Aorta (tissue), 5 donors: ENCODE results near the gene CHFR. TPM values are rescaled to one million over a fixed set of nuclear protein-coding genes. Genes with fewer than 3 reads are reported as not detected.
"Not testable (repeated sequence)": the region's sequence is repeated elsewhere in the genome, so short reads cannot be mapped to it uniquely, and the experiment has no call there.

ENCODE experiments used
- ATAC-seq: fragments of 200-7000 bp; cut with Tn5 transposase; one replicate; pipeline ENCODE4 v1.9.1; 2022; ENCODE audit warnings: moderate library complexity; ENCODE audit not compliant: low FRiP score
- DNase-seq, 2 donors: peaks; one replicate each; pipeline ENCODE4 v3.0.0-alpha.2; 2020
- H3K27ac ChIP-seq, 2 donors: one replicate each; pipeline ENCODE4 v1.5.1; 2013; ENCODE audit warnings: low read length in 2 of 2, mild to moderate bottlenecking in 2 of 2, moderate library complexity in 2 of 2, control low read depth in 1 of 2, inconsistent platforms in 1 of 2, low read depth in 1 of 2
- H3K27me3 ChIP-seq, 2 donors: one replicate each; pipeline ENCODE4 v1.6.1; 2013; ENCODE audit warnings: control low read depth in 1 of 2, low read length in 1 of 2, mild to moderate bottlenecking in 1 of 2, moderate library complexity in 1 of 2; ENCODE audit not compliant: insufficient read depth in 2 of 2, control insufficient read depth in 1 of 2
- H3K36me3 ChIP-seq, 2 donors: one replicate each; pipeline ENCODE4 v1.6.1; 2013; ENCODE audit warnings: control low read depth in 1 of 2, low read length in 1 of 2, mild to moderate bottlenecking in 1 of 2; ENCODE audit not compliant: insufficient read depth in 2 of 2, control insufficient read depth in 1 of 2
- H3K4me1 ChIP-seq, 2 donors: one replicate each; pipeline ENCODE4 v1.6.1; 2013; ENCODE audit warnings: low read length in 2 of 2, control low read depth in 1 of 2, mild to moderate bottlenecking in 1 of 2, moderate library complexity in 1 of 2; ENCODE audit not compliant: insufficient read depth in 2 of 2, control insufficient read depth in 1 of 2
- H3K4me3 ChIP-seq, 2 donors: one replicate each; pipeline ENCODE4 v1.5.1; 2013; ENCODE audit warnings: low read length in 2 of 2, control low read depth in 1 of 2, mild to moderate bottlenecking in 1 of 2
- H3K9me3 ChIP-seq: one replicate; pipeline ENCODE4 v1.6.1; 2013; ENCODE audit warnings: mild to moderate bottlenecking, low read length; ENCODE audit not compliant: control insufficient read depth
- WGBS, 2 donors: extraction: QIAGEN DNeasy Blood & Tissue Kit; methylation state at CpG; one replicate each; pipeline ENCODE4 v1.1.7; 2013; 5-methylcytosine and 5-hydroxymethylcytosine counted together
- intact Hi-C, 2 donors: fragments of 100-400 bp; cut with DNase I; formaldehyde crosslinking; loops; one replicate each; pipeline versions ENCODE4 v1.14.2 to v1.15.0; 2022
- polyA plus RNA-seq, 2 donors: library from polyadenylated mRNA; stranded (reverse); fragments of 200-250 nt; gene quantifications; one replicate each; pipeline ENCODE4 v1.2.3, GENCODE V29; 2013
- total RNA-seq, 2 donors: library from RNA; stranded (reverse); fragmentation: NEBNext Ultra II Directional; extraction: Animal tissue kit (Norgen Biotek cat#: 25700); gene quantifications; one replicate each; pipeline ENCODE4 v1.2.1, GENCODE V29; 2021
- donor health status: healthy with polysubstance abuse.
- donor health status: Bipolar disorder and iron deficiency.
- donor health status: DM: no; HTN: no; CAD: no.
- donor health status: DM: no; HTN: no; CAD: no.
- donor health status: DM: yes; HTN: yes; CAD: no.

The CHFR gene
- total and polyA plus RNA-seq, 4 donors = 9.1 to 58.7 (median 44.9) TPM

DNA sequence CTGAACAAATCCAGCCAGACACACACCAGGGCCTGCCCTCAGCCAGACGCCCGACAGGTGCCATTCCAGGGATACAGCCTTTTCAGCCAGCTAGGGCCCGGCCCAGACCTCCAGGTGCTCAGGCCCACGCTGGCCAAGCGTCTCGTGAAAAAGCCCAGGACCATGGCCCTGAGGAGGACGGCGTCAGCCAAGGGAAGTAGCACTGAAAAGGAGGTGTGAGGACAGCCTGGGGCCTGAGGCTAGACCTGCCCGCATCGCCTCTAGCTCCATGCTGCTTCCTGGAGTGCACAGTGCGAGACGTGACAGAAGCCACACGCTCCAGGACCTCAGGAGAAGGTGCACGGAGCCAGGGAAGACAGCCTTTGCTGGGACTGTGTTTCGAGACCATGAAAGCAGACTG, 88.6 kb downstream of the CHFR start:
- Histone ChIP-seq H3K36me3 (peaks cover 0 to 18% of the 10 kb centered on the region in 2 donors), H3K27me3 (no peaks in the 10 kb centered on the region), H3K4me1 (no peaks in the 10 kb centered on the region), H3K27ac (no peak overlapping the region), H3K9me3 (no peaks in the 10 kb centered on the region), H3K4me3 (no peak overlapping the region)
- 91 to 92% methylated on average over 15 of the region's 15 CpGs for WGBS, 2 donors
- intact Hi-C loops = no loop called here
- ATAC-seq (no peak), DNase-seq (no peak)

DNA sequence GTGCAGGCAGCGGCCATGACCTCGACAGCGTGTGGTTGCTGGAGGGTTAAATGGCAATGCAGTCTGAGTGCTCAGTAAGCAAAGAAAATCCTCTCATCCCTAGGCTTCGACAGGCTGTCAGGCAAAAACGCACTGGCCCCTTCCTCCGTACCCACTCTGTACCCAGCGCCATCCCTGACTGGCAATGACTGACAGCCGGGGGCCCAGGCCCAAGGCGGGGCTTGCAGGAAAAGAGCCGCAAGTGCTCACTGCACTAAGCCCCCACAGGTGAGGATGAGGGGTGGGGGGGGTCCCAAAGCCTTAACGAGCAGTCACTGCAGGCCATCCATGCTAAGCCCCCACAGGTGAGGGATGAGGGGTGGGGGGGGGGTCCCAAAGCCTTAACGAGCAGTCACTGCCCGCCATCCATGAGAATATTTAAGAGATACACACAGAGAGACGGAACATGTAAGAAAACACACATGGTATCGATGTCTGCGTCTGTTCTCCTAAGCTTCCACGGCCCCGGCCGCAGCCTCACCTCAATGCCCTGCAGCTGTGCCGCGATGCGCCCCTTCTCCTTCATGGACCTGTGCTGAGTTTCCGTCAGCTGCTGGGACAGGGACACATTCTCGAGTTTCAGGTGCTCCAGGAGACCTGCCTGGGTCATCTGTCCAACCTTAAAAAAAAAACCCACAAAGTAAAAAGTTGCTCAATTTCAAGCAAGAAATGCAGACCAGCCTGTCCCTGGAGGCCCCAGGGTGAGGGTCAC, 89.4 kb downstream of the CHFR start:
- Histone ChIP-seq H3K4me1 (no peaks in the 10 kb centered on the region), H3K36me3 (peaks cover 0 to 14% of the 10 kb centered on the region in 2 donors), H3K4me3 (no peak overlapping the region), H3K9me3 (no peaks in the 10 kb centered on the region), H3K27ac (no peak overlapping the region), H3K27me3 (no peaks in the 10 kb centered on the region)
- no peak for ATAC-seq
- intact Hi-C loops = no loop called here
- DNase-seq = no peak
- 91 to 92% methylated on average over 24 of the region's 24 CpGs for WGBS, 2 donors

DNA sequence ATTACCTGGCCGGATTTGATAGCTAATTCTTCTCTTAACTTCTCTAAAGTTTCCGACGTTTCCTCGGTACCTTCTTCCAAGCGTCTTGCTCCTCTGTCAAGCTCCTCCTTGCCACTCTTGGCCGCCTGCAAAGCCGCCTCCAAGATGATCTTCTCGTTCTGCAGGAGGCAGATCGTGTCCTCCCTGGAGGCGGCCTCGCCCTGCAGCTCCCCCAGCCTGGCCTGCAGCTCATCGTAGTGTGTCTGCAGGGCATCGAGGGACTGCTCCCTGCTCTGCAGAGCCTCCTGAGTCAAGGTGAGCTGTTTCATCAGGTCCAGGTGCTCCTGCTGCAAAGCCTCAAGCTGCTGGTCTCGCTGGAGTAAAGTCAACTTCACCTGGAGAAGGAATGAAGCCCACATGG, 91.6 kb downstream of the CHFR start:
- no peak for ATAC-seq
- Histone ChIP-seq H3K9me3 (no peaks in the 10 kb centered on the region), H3K36me3 (peaks cover 0 to 11% of the 10 kb centered on the region in 2 donors), H3K27me3 (no peaks in the 10 kb centered on the region), H3K27ac (no peak overlapping the region), H3K4me1 (no peaks in the 10 kb centered on the region), H3K4me3 (no peak overlapping the region)
- no peak for DNase-seq
- intact Hi-C loops = no loop called here
- 94 to 98% methylated on average over 14 of the region's 14 CpGs for WGBS, 2 donors

GRCh38 chr12:132791940-132792339, 95.5 kb downstream of the CHFR start:
- intact Hi-C loops, H3K36me3 ChIP-seq, ATAC-seq, H3K27ac ChIP-seq, H3K4me3 ChIP-seq, H3K4me1 ChIP-seq, DNase-seq, H3K9me3 ChIP-seq, H3K27me3 ChIP-seq: not testable (repeated sequence)
- 87 to 95% methylated on average over 2 of the region's 2 CpGs for WGBS, 2 donors

GRCh38 chr12:132789099-132789471, 98.3 kb downstream of the CHFR start:
- 95 to 96% methylated on average over 19 to 21 of the region's 21 CpGs for WGBS, 2 donors
- Histone ChIP-seq H3K36me3 (peaks cover 0 to 9% of the 10 kb centered on the region in 2 donors), H3K4me1 (no peaks in the 10 kb centered on the region), H3K27ac (no peak overlapping the region), H3K27me3 (no peaks in the 10 kb centered on the region), H3K9me3 (no peaks in the 10 kb centered on the region), H3K4me3 (no peak overlapping the region)
- no peak for ATAC-seq
- no peak for DNase-seq
- intact Hi-C loops = no loop called here

DNA sequence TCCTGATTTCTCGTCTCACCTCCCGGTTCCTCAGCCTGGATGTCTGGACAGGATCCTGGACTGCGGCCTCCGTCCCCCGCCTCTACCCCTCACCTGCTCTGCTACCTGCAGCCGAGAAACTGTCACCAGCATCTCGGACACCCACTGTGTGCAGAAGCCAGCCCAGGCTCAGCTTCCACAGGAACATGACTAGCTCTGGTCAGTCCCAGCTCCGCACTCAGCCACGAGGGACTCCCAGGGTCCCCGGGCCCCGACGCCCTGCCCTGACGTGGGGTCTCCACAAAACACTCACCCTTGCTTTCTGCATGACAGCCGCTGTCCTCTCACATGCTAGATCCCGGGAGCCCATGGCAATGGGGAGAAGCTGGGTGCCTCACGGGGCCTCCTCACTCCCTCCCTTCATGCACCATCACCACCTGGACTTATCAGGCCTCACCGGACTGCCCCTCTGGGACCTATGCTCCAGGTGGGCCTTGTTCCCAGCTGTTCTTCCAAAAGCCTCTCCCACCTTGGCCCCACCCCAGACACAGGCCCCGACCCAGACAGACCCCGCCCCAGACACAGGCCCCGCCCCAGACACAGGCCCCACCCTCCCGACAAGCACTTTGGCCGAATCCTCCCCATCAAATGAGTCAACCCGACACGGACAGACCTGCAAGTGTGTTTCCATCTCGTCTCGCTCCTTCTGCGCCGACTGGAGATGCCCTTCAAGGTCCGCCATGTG, 98.9 kb downstream of the CHFR start:
- intact Hi-C loops = no loop called here
- WGBS, 2 donors = 93 to 96% methylated on average over 28 to 29 of the region's 29 CpGs
- no peaks in the 10 kb centered on the region for H3K4me1 ChIP-seq
- no peaks in the 10 kb centered on the region for H3K27me3 ChIP-seq
- H3K4me3 ChIP-seq = no peak overlapping the region
- no peaks in the 10 kb centered on the region for H3K9me3 ChIP-seq
- peaks cover 0 to 13% of the 10 kb centered on the region in 2 donors for H3K36me3 ChIP-seq
- ATAC-seq (no peak), DNase-seq (no peak)
- no peak overlapping the region for H3K27ac ChIP-seq

- ATAC-seq (no peak), DNase-seq (no peak)
- H3K36me3 ChIP-seq = peaks cover 0 to 17% of the 10 kb centered on the region in 2 donors
- H3K27ac ChIP-seq = no peak overlapping the region
- no peaks in the 10 kb centered on the region for H3K9me3 ChIP-seq
- WGBS, 2 donors = 91 to 93% methylated on average over 15 of the region's 15 CpGs
- H3K4me3 ChIP-seq = no peak overlapping the region
- intact Hi-C loops = no loop called here
- no peaks in the 10 kb centered on the region for H3K4me1 ChIP-seq
- H3K27me3 ChIP-seq = no peaks in the 10 kb centered on the region
Measured at GRCh38 chr12:132787877-132788276, 99.5 kb downstream of the CHFR start.

DNA sequence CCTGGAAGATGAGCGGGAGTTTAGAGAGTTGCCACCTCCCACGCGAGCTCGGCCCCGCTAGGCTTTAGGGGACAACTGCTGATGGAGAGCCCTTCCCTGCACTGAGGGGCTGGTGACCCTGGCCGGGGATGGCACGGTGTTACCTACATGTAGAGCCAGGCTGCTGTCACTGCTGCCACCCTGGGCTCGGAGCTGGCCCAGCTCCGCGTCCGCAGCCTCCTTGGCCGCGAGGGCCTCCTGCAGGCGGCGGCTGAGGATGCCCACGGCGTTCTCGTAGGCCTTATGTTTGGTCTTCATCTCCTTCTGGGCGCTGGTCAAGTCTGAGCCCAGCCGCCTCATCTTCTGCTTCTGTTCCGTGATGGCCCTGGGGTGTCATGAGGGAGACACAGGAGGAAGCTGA, 101.2 kb downstream of the CHFR start:
- intact Hi-C loops = no loop called here
- Histone ChIP-seq H3K9me3 (no peaks in the 10 kb centered on the region), H3K36me3 (peaks cover 0 to 20% of the 10 kb centered on the region in 2 donors), H3K4me1 (no peaks in the 10 kb centered on the region), H3K4me3 (no peak overlapping the region), H3K27ac (no peak overlapping the region), H3K27me3 (no peaks in the 10 kb centered on the region)
- DNase-seq = no peak
- no peak for ATAC-seq
- WGBS, 2 donors = 94 to 97% methylated on average over 21 of the region's 21 CpGs

GRCh38 chr12:132784580-132784979, 102.8 kb downstream of the CHFR start:
- Histone ChIP-seq H3K4me3 (no peak overlapping the region), H3K36me3 (peaks cover 0 to 25% of the 10 kb centered on the region in 2 donors), H3K9me3 (no peaks in the 10 kb centered on the region), H3K27ac (no peak overlapping the region), H3K27me3 (no peaks in the 10 kb centered on the region), H3K4me1 (no peaks in the 10 kb centered on the region)
- intact Hi-C loops = no loop called here
- WGBS, 2 donors = 79 to 80% methylated on average over 9 of the region's 9 CpGs
- DNase-seq (no peak), ATAC-seq (no peak)
